Mononuclear cell (primary cell): ENCODE data around the gene AGO1. TPM values are rescaled to one million over a fixed set of nuclear protein-coding genes. Genes with fewer than 3 reads are reported as not detected.
"Not testable (repeated sequence)": the region's sequence is repeated elsewhere in the genome, so short reads cannot be mapped to it uniquely, and the experiment has no call there.

Experiments
- H3K27me3 ChIP-seq: 2 replicates; pipeline ENCODE4 v1.6.0; 2011; ENCODE audit warnings: low read length, control low read depth; ENCODE audit not compliant: insufficient read depth
- H3K4me1 ChIP-seq: 2 replicates; pipeline ENCODE4 v1.5.1; 2011; ENCODE audit warnings: mild to moderate bottlenecking, low read length, control low read depth; ENCODE audit not compliant: insufficient read depth
- H3K4me3 ChIP-seq: 2 replicates; pipeline ENCODE4 v1.5.1; 2011; ENCODE audit warnings: mild to moderate bottlenecking, low read length, moderate library complexity
- H3K9me3 ChIP-seq: 2 replicates; pipeline ENCODE4 v1.5.1; 2011; ENCODE audit warnings: low read depth, mild to moderate bottlenecking, control low read depth, low read length
- total RNA-seq: library from RNA; depleted of rRNA; stranded (reverse); fragments of >200 nt; gene quantifications from one replicate; pipeline ENCODE4 v1.2.3, GENCODE V29; 2012

The AGO1 gene
- total RNA-seq, 1 donor = 19.0 TPM

DNA sequence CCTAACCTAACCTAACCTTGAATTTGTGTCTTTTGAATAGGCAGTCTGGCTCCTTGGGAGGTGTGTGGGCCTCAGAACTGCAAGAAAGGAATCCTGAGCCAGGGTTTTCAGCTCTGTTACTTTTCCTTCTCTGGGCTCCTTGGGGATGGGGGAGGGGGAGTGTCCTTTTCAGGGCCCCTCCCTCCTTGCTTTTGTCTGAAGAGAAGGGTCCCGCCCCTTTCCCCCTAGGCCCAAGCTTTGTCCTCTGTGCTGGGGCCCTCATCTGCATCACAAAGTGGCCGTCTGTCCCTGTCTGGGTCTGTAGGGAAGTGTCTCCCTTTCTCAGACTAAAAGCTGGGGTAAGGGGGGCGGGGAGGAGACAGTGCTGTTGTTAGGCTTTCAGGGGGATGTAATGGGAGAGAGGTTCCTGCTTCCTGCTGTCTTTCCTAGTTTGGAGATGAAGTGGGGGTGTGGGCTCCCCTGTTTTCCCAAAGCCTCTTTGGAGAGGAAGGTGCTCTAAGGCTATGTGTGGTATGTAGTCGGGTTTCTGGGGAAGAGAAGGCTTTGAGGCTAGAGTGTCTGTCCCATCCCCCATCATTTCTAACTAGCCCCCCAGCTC, 3.1 kb downstream of the AGO1 start:
- Histone ChIP-seq H3K4me1 (peaks cover 67% of the 10 kb centered on the region), H3K9me3 (no peaks in the 10 kb centered on the region), H3K27me3 (no peaks in the 10 kb centered on the region), H3K4me3 (no peak overlapping the region)

DNA sequence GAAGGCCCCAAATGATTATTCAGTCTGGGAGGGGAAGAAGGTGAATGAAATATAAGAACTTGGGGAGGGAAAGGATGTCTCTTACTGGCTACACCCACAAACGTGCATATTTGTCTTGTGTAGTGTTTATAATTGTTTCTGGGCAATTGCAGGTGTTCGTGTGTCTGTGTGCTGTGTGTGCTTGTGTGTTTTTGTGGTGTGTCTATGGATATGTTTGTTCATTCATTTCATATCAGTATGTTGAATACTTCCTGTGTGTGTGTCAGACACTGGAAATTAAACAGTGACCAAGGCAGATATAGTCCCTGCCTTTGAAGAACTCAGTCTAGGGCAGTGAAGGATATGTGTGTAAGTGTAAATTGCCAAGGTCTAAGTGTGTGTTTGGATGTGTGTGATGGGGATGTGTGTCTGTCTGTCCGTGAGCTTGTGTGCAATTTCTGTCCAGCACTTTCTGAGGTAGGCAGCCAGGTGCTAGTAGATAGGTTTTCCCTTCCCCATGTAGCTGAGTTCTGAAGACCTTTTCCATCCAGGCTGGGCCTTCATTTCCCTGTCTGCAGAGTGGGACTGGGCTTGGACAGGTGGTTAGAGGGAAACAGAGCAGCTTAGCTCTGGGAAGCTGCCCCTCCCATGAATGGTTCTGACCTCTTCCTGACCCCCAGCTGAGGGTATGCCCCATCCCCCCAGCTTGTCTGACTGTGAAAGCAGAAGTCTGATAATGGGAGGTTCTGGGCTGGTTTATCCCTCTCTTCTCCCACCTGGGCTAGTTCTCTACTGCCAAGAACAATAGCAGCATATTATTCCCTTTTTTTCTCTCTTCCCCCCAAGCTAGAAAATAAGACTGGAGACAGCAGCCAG, 3.8 kb downstream of the AGO1 start:
- Histone ChIP-seq H3K4me1 (peaks cover 67% of the 10 kb centered on the region), H3K27me3 (no peaks in the 10 kb centered on the region), H3K9me3 (no peaks in the 10 kb centered on the region), H3K4me3 (no peak overlapping the region)

GRCh38 chr1:35887508-35887907, 4.5 kb downstream of the AGO1 start:
- Histone ChIP-seq H3K4me1 (peaks cover 66% of the 10 kb centered on the region), H3K9me3 (no peaks in the 10 kb centered on the region), H3K27me3 (no peaks in the 10 kb centered on the region), H3K4me3 (no peak overlapping the region)

DNA sequence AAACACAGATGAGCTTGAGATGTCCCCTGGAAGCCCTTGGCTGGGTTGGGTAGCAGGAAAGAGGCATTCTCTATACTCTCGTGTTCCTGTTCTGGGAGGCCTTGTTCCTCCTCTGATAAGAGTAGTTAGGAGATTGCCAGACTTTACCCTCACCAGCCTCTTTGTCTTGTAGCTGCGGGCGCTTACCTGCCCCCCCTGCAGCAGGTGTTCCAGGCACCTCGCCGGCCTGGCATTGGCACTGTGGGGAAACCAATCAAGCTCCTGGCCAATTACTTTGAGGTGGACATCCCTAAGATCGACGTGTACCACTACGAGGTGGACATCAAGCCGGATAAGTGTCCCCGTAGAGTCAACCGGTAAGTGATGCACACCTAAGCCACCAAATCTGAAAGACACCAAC, 5.2 kb downstream of the AGO1 start:
- H3K27me3 ChIP-seq = no peaks in the 10 kb centered on the region
- no peaks in the 10 kb centered on the region for H3K9me3 ChIP-seq
- peaks cover 64% of the 10 kb centered on the region for H3K4me1 ChIP-seq
- H3K4me3 ChIP-seq = no peak overlapping the region

DNA sequence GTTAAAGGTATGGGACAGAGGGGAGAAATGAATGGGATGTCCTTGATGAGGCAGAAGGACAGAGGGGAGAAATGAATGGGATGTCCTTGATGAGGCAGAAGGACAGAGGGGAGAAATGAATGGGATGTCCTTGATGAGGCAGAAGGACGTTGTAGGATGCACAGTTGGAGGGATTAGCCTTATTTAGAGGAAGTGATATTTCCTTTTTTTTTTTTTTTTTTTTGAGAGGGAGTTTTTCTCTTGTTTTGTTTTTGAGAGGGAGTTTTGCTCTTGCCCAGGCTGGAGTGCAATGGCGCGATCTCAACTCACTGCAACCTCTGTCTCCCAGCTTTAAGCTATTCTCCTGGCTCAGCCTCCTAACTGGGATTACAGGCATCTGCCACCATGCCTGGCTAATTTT, 6.0 kb downstream of the AGO1 start:
- H3K27me3 ChIP-seq = not testable (repeated sequence)
- H3K4me1 ChIP-seq = peaks cover 65% of the 10 kb centered on the region

GRCh38 chr1:35893051-35893879, 10.3 kb downstream of the AGO1 start:
- Histone ChIP-seq H3K27me3 (no peaks in the 10 kb centered on the region), H3K4me3 (no peak overlapping the region), H3K9me3 (no peaks in the 10 kb centered on the region), H3K4me1 (peaks cover 36% of the 10 kb centered on the region)

More for the DNA sequence above, 6.0 kb downstream of the AGO1 start:
- not testable (repeated sequence) for H3K4me3 ChIP-seq, H3K9me3 ChIP-seq

DNA sequence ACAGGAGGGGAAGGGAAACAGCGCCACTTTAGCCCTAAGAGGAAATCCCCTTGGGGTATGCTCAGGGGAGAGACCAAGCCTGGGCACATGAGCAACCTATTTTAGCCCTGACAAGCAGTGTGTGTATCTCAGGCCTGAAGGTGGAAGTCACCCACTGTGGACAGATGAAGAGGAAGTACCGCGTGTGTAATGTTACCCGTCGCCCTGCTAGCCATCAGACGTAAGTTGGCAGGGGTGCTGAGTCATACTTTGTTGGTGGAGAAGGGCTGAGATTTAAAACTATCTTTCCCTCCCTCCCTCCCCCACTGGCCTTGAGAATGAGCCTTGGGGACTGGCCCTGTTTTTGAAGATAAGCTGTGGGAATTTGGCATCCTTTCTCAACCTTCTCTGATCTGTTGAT, 11.2 kb downstream of the AGO1 start:
- peaks cover 32% of the 10 kb centered on the region for H3K4me1 ChIP-seq
- no peak overlapping the region for H3K4me3 ChIP-seq
- no peaks in the 10 kb centered on the region for H3K9me3 ChIP-seq
- no peaks in the 10 kb centered on the region for H3K27me3 ChIP-seq

GRCh38 chr1:35894656-35895055, 11.6 kb downstream of the AGO1 start:
- Histone ChIP-seq H3K4me1 (peaks cover 33% of the 10 kb centered on the region), H3K4me3 (no peak overlapping the region), H3K9me3 (no peaks in the 10 kb centered on the region), H3K27me3 (no peaks in the 10 kb centered on the region)

DNA sequence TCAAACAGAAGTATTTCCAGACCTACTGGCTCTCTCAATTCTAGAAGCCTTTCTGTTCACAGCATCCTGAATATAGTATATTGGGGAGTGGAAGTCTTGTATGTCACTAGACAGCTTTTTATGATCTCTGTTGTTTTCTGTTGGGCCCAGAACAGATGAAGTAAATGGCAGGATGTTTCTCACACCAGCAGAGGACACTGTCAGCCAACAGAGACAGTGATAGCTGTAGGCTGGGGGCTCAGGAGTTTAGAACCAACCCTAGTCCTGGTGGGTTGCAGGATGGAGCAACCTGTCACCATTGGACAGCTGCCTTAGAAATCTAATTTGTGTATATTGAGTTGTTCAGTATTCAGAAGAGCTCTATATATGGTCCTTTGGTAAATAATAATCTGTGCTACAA, 16.9 kb downstream of the AGO1 start:
- peaks cover 18% of the 10 kb centered on the region for H3K4me1 ChIP-seq
- no peaks in the 10 kb centered on the region for H3K27me3 ChIP-seq
- H3K9me3 ChIP-seq = no peaks in the 10 kb centered on the region
- no peak overlapping the region for H3K4me3 ChIP-seq

DNA sequence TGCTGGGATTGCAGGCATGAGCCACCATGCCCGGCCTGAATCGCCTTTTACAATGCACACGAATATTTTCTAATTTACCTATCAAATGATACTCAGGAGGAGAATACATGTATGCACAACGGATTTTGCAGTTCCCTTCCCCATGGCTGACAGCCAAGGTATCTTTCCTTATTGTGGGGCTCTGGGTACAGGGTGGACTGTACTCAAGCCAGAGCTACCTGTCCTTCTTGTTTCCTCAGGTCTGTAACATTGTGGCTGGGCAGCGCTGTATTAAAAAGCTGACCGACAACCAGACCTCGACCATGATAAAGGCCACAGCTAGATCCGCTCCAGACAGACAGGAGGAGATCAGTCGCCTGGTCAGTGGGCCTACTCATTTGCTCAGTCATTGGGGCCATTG, 18.2 kb downstream of the AGO1 start:
- no peaks in the 10 kb centered on the region for H3K9me3 ChIP-seq
- H3K27me3 ChIP-seq = no peaks in the 10 kb centered on the region
- no peak overlapping the region for H3K4me3 ChIP-seq
- H3K4me1 ChIP-seq = peaks cover 14% of the 10 kb centered on the region

- Histone ChIP-seq H3K9me3 (no peaks in the 10 kb centered on the region), H3K27me3 (no peaks in the 10 kb centered on the region), H3K4me1 (peaks cover 14% of the 10 kb centered on the region), H3K4me3 (no peak overlapping the region)
Measured at GRCh38 chr1:35902671-35903070, 19.7 kb downstream of the AGO1 start.

DNA sequence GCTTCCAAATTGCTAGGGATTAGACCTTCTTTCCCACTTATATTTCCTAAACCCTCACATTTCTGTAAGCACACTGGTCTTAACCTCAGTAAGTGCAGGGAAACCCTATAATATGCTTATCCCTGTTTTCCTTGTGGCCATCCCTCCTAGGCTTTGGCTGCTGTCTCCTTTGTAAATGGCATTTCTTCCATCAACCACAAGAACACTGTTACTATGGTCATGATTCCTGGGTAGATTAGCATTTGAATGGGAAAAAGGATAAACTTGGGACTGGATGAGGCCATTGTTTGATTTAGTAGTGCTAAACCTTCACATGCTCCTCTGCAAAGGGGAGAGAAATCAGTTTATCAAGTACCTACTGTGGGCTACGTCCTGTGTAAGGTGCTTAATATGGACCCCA, 31.7 kb downstream of the AGO1 start:
- Histone ChIP-seq H3K4me1 (no peaks in the 10 kb centered on the region), H3K4me3 (no peak overlapping the region), H3K9me3 (no peaks in the 10 kb centered on the region), H3K27me3 (no peaks in the 10 kb centered on the region)

GRCh38 chr1:35915693-35916092, 32.7 kb downstream of the AGO1 start:
- Histone ChIP-seq H3K4me3 (no peak overlapping the region), H3K4me1 (no peaks in the 10 kb centered on the region), H3K9me3 (no peaks in the 10 kb centered on the region), H3K27me3 (no peaks in the 10 kb centered on the region)

GRCh38 chr1:35923791-35924221, 40.8 kb downstream of the AGO1 start:
- H3K9me3 ChIP-seq = no peaks in the 10 kb centered on the region

GRCh38 chr1:35924838-35925237, 41.8 kb downstream of the AGO1 start:
- Histone ChIP-seq H3K27me3 (no peaks in the 10 kb centered on the region), H3K9me3 (no peaks in the 10 kb centered on the region), H3K4me3 (no peak overlapping the region), H3K4me1 (peaks cover 2% of the 10 kb centered on the region)

More at GRCh38 chr1:35923791-35924221, 40.8 kb downstream of the AGO1 start:
- Histone ChIP-seq H3K4me3 (no peak overlapping the region), H3K4me1 (no peaks in the 10 kb centered on the region), H3K27me3 (no peaks in the 10 kb centered on the region)
